ENCODE results near the gene RMDN3. TPM values are rescaled to one million over a fixed set of nuclear protein-coding genes. Genes with fewer than 3 reads are reported as not detected.

RMDN3 gene
- total RNA-seq, 4 donors from 2014 or later, result 24.2 to 37.2 (median 32.8) TPM

- no peak overlapping the region for H3K27ac ChIP-seq
- H3K9me3 ChIP-seq, result no peaks in the 10 kb centered on the region
- H3K4me3 ChIP-seq, result no peak overlapping the region
- TF ChIP-seq EP300 (IDR thresholded peaks at IDR 0.05), result no peak
- TF ChIP-seq CTCF (IDR thresholded peaks at IDR 0.05), result no peak
- TF ChIP-seq POLR2AphosphoS5 (IDR thresholded peaks at IDR 0.05), result no peak
- no peak for TF ChIP-seq POLR2A (IDR thresholded peaks at IDR 0.05)
- ATAC-seq, result no peak
- peaks cover 0 to 3% (median 0%) of the 10 kb centered on the region in 3 donors for H3K4me1 ChIP-seq
- peaks cover 0 to 97% of the 10 kb centered on the region in 2 donors for H3K36me3 ChIP-seq
- no peaks in the 10 kb centered on the region for H3K27me3 ChIP-seq
- 100% methylated on average over 1 of the region's 3 CpGs for WGBS, 2 donors (ENCODE audit: low coverage in 1 of 2)
Observed at GRCh38 chr15:40746916-40747418, 8.1 kb downstream of the RMDN3 start.

- H3K27ac ChIP-seq, result no peak overlapping the region
- 50% methylated on average over 2 of the region's 5 CpGs; no CpG with 5 or more reads in 1 of the 2 donors for WGBS, 2 donors (ENCODE audit: low coverage in 1 of 2)
- H3K9me3 ChIP-seq, result no peaks in the 10 kb centered on the region
- no peak overlapping the region for H3K4me3 ChIP-seq
- no peak for ATAC-seq
- peaks cover 0 to 97% of the 10 kb centered on the region in 2 donors for H3K36me3 ChIP-seq
- H3K27me3 ChIP-seq, result no peaks in the 10 kb centered on the region
- H3K4me1 ChIP-seq, result no peaks in the 10 kb centered on the region
- TF ChIP-seq POLR2A (IDR thresholded peaks at IDR 0.05) (no peak), CTCF (IDR thresholded peaks at IDR 0.05) (no peak), POLR2AphosphoS5 (IDR thresholded peaks at IDR 0.05) (no peak), EP300 (IDR thresholded peaks at IDR 0.05) (no peak)
Observed at GRCh38 chr15:40744815-40745152, 10.3 kb downstream of the RMDN3 start.

- no peak overlapping the region for H3K27ac ChIP-seq
- WGBS, 2 donors (ENCODE audit: low coverage in 1 of 2), result 72 to 100% methylated on average over 1 to 8 of the region's 12 CpGs
- TF ChIP-seq CTCF (IDR thresholded peaks at IDR 0.05) (no peak), POLR2AphosphoS5 (IDR thresholded peaks at IDR 0.05) (no peak), EP300 (IDR thresholded peaks at IDR 0.05) (no peak), POLR2A (IDR thresholded peaks at IDR 0.05) (no peak)
Observed at GRCh38 chr15:40743921-40744814, 10.9 kb downstream of the RMDN3 start.

GRCh38 chr15:40743485-40743901, 11.6 kb downstream of the RMDN3 start:
- no peak for TF ChIP-seq CTCF (IDR thresholded peaks at IDR 0.05)
- TF ChIP-seq POLR2AphosphoS5 (IDR thresholded peaks at IDR 0.05), result no peak
- no peak for TF ChIP-seq POLR2A (IDR thresholded peaks at IDR 0.05)
- no peak for TF ChIP-seq EP300 (IDR thresholded peaks at IDR 0.05)
- 75% methylated on average over 2 of the region's 2 CpGs; no CpG with 5 or more reads in 1 of the 2 donors for WGBS, 2 donors (ENCODE audit: low coverage in 1 of 2)
- no peak overlapping the region for H3K4me3 ChIP-seq

More at GRCh38 chr15:40743921-40744814, 10.9 kb downstream of the RMDN3 start:
- no peaks in the 10 kb centered on the region for H3K9me3 ChIP-seq
- H3K36me3 ChIP-seq, result peaks cover 0 to 97% of the 10 kb centered on the region in 2 donors
- H3K4me1 ChIP-seq, result no peaks in the 10 kb centered on the region
- ATAC-seq, result no peak
- no peaks in the 10 kb centered on the region for H3K27me3 ChIP-seq
- H3K4me3 ChIP-seq, result no peak overlapping the region

More at GRCh38 chr15:40743485-40743901, 11.6 kb downstream of the RMDN3 start:
- H3K36me3 ChIP-seq, result peaks cover 0 to 97% of the 10 kb centered on the region in 2 donors
- no peaks in the 10 kb centered on the region for H3K9me3 ChIP-seq
- no peaks in the 10 kb centered on the region for H3K4me1 ChIP-seq
- H3K27me3 ChIP-seq, result no peaks in the 10 kb centered on the region
- no peak overlapping the region for H3K27ac ChIP-seq
- ATAC-seq, result no peak
